A549 (cell line): ENCODE measurements around the gene TOX2. TPM values are rescaled to one million over a fixed set of nuclear protein-coding genes. Genes with fewer than 3 reads are reported as not detected.
A peak's percentile ranks its signal among the peaks of the same experiment; 100 is the strongest.

Source experiments
- ATAC-seq, 2 experiments: fragments of 200-7000 bp in 1 of 2; fragments of >200 bp in 1 of 2; cut with Nextera tagmentation in 1 of 2; cut with Tn5 transposase in 1 of 2; 3 replicates each; pipeline versions ENCODE4 v1.8.0 to v1.9.1; 2018 to 2020; ENCODE audit warnings: mild to moderate bottlenecking in 1 of 2, moderate library complexity in 1 of 2
- CTCF ChIA-PET: fragments of 300-600 bp; sonication (Branson Sonifier 250); formaldehyde crosslinking; extraction: SDS; loops from one replicate; lab custom pipeline; 2021; ENCODE audit warnings: antibody characterized with exemption, inconsistent platforms; lab: Yijun Ruan, JAX
- POLR2A ChIA-PET: fragments of 350-600 bp; formaldehyde crosslinking; extraction: SDS; loops from one replicate; lab custom pipeline; 2021; ENCODE audit warnings: antibody characterized with exemption, inconsistent platforms; lab: Yijun Ruan, JAX
- DNase-seq, 2 experiments: peaks; one replicate each; pipeline versions ENCODE4 v3.0.0 to v3.0.0-alpha.2; 2011 to 2016; ENCODE audit warnings: low read depth in 1 of 2, low spot score in 1 of 2
- FAIRE-seq: peaks from 2 replicates; lab custom pipeline; 2011; peaks lifted over from hg19 to GRCh38; lab: Jason Lieb, UNC
- H3K27ac ChIP-seq, 2 experiments: fragments of >200 bp; sonication (Bioruptor Twin); formaldehyde crosslinking; 3 replicates each; pipeline ENCODE4 v1.5.1; 2016 to 2017
- H3K4me1 ChIP-seq: fragments of >200 bp; sonication (Bioruptor Twin); formaldehyde crosslinking; 3 replicates; pipeline ENCODE4 v1.6.1; 2016
- H3K4me2 ChIP-seq: fragments of >200 bp; sonication (Bioruptor Twin); formaldehyde crosslinking; 3 replicates; pipeline ENCODE4 v1.6.1; 2016
- H3K4me3 ChIP-seq: fragments of >200 bp; sonication (Bioruptor Twin); formaldehyde crosslinking; 3 replicates; pipeline ENCODE4 v1.5.1; 2016
- H3K9me3 ChIP-seq: fragments of >200 bp; sonication (Bioruptor Twin); formaldehyde crosslinking; 3 replicates; pipeline ENCODE4 v1.6.1; 2016
- ATOH8 ChIP-seq: fragments of 250-450 bp; sonication (Bioruptor Pico); IDR thresholded peaks from 2 replicates; pipeline ENCODE4 v1.5.0; 2020; ENCODE audit warnings: low read depth, mild to moderate bottlenecking, moderate library complexity
- CEBPB ChIP-seq, 2 experiments: fragments of >200 bp in 1 of 2; sonication (Bioruptor Twin) in 1 of 2; formaldehyde crosslinking in 1 of 2; IDR thresholded peaks; 2 replicates each; pipeline ENCODE4 v1.6.1; 2012 to 2016
- E2F6 ChIP-seq: IDR thresholded peaks from 2 replicates; pipeline ENCODE4 v1.6.1; 2012; ENCODE audit warnings: low read depth, borderline replicate concordance
- EHMT2 ChIP-seq: fragments of 200-600 bp; sonication (generic); IDR thresholded peaks from 2 replicates; pipeline ENCODE4 v1.6.1; 2016; ENCODE audit warnings: antibody characterized with exemption, low read depth, mild to moderate bottlenecking, moderate library complexity
- ESRRA ChIP-seq: fragments of 150-350 bp; IDR thresholded peaks from 2 replicates; pipeline ENCODE4 v1.6.1; 2014; ENCODE audit warnings: mild to moderate bottlenecking, low read length, borderline replicate concordance
- GATA3 ChIP-seq: IDR thresholded peaks from 2 replicates; pipeline ENCODE4 v1.6.1; 2012; ENCODE audit warnings: borderline replicate concordance
- HOXA7 ChIP-seq: fragments of 250-450 bp; sonication (Bioruptor Pico); IDR thresholded peaks from 2 replicates; pipeline ENCODE4 v1.5.0; 2020; ENCODE audit warnings: mild to moderate bottlenecking, moderate library complexity
- JUN ChIP-seq, 2 experiments: fragments of >200 bp; sonication (Bioruptor Twin); formaldehyde crosslinking; IDR thresholded peaks; 2 replicates in 1 of 2; 3 replicates in 1 of 2; pipeline ENCODE4 v1.6.1; 2016 to 2017
- PHF8 ChIP-seq: fragments of 200-600 bp; sonication (generic); IDR thresholded peaks from 2 replicates; pipeline ENCODE4 v1.6.1; 2016; ENCODE audit warnings: low read depth, mild to moderate bottlenecking, antibody characterized with exemption, moderate library complexity, borderline replicate concordance
- RAD21 ChIP-seq, 2 experiments: fragments of >200 bp in 1 of 2; sonication (Bioruptor Twin) in 1 of 2; formaldehyde crosslinking in 1 of 2; IDR thresholded peaks in 1 of 2; conservative IDR thresholded peaks in 1 of 2; 2 replicates in 1 of 2; 3 replicates in 1 of 2; pipeline ENCODE4 v1.6.1; 2012 to 2018; ENCODE audit warnings: inconsistent platforms in 1 of 2
- REST ChIP-seq: fragments of 200-600 bp; sonication (generic); IDR thresholded peaks from 2 replicates; pipeline ENCODE4 v1.6.1; 2016; ENCODE audit warnings: antibody characterized with exemption, mild to moderate bottlenecking, moderate library complexity
- TP53 ChIP-seq: fragments of 250-450 bp; sonication (Bioruptor Pico); IDR thresholded peaks from 2 replicates; pipeline ENCODE4 v1.5.0; 2021; ENCODE audit warnings: mild to moderate bottlenecking, moderate library complexity
- ZNF302 ChIP-seq: fragments of 250-450 bp; sonication (Bioruptor Pico); IDR thresholded peaks from 2 replicates; pipeline ENCODE4 v1.9.0; 2021; ENCODE audit warnings: inconsistent platforms, mild to moderate bottlenecking, moderate library complexity
- WGBS: methylation state at CpG from one replicate; pipeline ENCODE4 v1.1.6; 2017; ENCODE audit errors: missing lambda C conversion rate; 5-methylcytosine and 5-hydroxymethylcytosine counted together
- polyA plus RNA-seq, 4 experiments: library from polyadenylated mRNA; depleted of rRNA in 3 of 4; stranded (reverse); fragments of >200 nt; fragmentation: RNase III in 1 of 4; extraction: RNeasy Plus Mini Kit Qiagen cat#74134 plus additional on column Dnase treatment in 1 of 4; gene quantifications; 2 replicates in 3 of 4; 3 replicates in 1 of 4; pipeline ENCODE4 v1.2.3, GENCODE V29; 2011 to 2017
- TF ChIP-seq, protein P1 (sequence below): IDR thresholded peaks from 2 replicates; pipeline ENCODE4 v1.6.1; 2012
- TF ChIP-seq, protein P2 (sequence below): fragments of 150-350 bp; IDR thresholded peaks from 2 replicates; pipeline ENCODE4 v1.6.1; 2014; ENCODE audit warnings: low read depth, mild to moderate bottlenecking, low read length
- TF ChIP-seq, protein P3 (sequence below): fragments of >200 bp; sonication (Bioruptor Twin); formaldehyde crosslinking; IDR thresholded peaks from 2 replicates; pipeline ENCODE4 v1.6.1; 2016

TOX2 gene
- polyA plus RNA-seq, 2 of the 4 experiments (the other 2 are of a cell fraction), result 2.5 to 5.3 TPM

GRCh38 chr20:43909720-43910119 is 4.9 kb upstream of the TOX2 start:
- WGBS, result 51% methylated on average over 5 of the region's 5 CpGs
- TF ChIP-seq, protein P1, sequence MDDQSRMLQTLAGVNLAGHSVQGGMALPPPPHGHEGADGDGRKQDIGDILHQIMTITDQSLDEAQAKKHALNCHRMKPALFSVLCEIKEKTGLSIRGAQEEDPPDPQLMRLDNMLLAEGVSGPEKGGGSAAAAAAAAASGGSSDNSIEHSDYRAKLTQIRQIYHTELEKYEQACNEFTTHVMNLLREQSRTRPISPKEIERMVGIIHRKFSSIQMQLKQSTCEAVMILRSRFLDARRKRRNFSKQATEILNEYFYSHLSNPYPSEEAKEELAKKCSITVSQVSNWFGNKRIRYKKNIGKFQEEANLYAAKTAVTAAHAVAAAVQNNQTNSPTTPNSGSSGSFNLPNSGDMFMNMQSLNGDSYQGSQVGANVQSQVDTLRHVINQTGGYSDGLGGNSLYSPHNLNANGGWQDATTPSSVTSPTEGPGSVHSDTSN, result no peak
- TF ChIP-seq REST, result no peak
- TF ChIP-seq HOXA7 (CRISPR knock-in tag), result no peak
- no peak for TF ChIP-seq ESRRA
- TF ChIP-seq E2F6, result no peak
- no peak for TF ChIP-seq TP53 (CRISPR knock-in tag)
- TF ChIP-seq GATA3, result no peak
- no peak for TF ChIP-seq ATOH8
- TF ChIP-seq, protein P2, sequence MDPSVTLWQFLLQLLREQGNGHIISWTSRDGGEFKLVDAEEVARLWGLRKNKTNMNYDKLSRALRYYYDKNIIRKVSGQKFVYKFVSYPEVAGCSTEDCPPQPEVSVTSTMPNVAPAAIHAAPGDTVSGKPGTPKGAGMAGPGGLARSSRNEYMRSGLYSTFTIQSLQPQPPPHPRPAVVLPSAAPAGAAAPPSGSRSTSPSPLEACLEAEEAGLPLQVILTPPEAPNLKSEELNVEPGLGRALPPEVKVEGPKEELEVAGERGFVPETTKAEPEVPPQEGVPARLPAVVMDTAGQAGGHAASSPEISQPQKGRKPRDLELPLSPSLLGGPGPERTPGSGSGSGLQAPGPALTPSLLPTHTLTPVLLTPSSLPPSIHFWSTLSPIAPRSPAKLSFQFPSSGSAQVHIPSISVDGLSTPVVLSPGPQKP, result no peak
- Histone ChIP-seq H3K4me2 (no peak overlapping the region), H3K27ac (no peak overlapping the region), H3K4me3 (no peak overlapping the region), H3K4me1 (0 out of 3 replicates have a peak, but pooled peaks cover 4% of the 10 kb centered on the region), H3K9me3 (peaks cover 29% of the 10 kb centered on the region)
- DNase-seq (no peak), ATAC-seq (no peak), FAIRE-seq (no peak)
- POLR2A ChIA-PET, result no interaction called here
- CTCF ChIA-PET, result interaction anchor here (1.3 kb wide), 1 partner anchor 171 kb away, joined by 4 read pairs; no protein-coding TSS in a partner anchor

GRCh38 chr20:43910564-43910963 is 4.1 kb upstream of the TOX2 start:
- 80% methylated on average over 4 of the region's 4 CpGs for WGBS
- H3K27ac ChIP-seq, result no peak overlapping the region
- peaks cover 29% of the 10 kb centered on the region for H3K9me3 ChIP-seq
- H3K4me2 ChIP-seq, result no peak overlapping the region
- TF ChIP-seq PHF8, result no peak
- no peak for TF ChIP-seq CEBPB (IDR thresholded peaks at IDR 0.05)
- no peak for TF ChIP-seq JUN (IDR thresholded peaks at IDR 0.05)
- no peak for TF ChIP-seq EHMT2
- no peak overlapping the region for H3K4me3 ChIP-seq
- no peak for DNase-seq
- POLR2A ChIA-PET, result interaction anchor here (0.6 kb wide), 1 partner anchor 21 kb away, joined by 3 read pairs; no protein-coding TSS in a partner anchor
- CTCF ChIA-PET, result interaction anchor here (1.0 to 1.4 kb wide), 4 partner anchors 29 to 219 kb away, joined by 3 to 5 read pairs (median 3); no protein-coding TSS in a partner anchor
- 0 out of 3 replicates have a peak, but pooled peaks cover 4% of the 10 kb centered on the region for H3K4me1 ChIP-seq
- no peak for ATAC-seq
- no peak for FAIRE-seq

GRCh38 chr20:43911066-43911465 is 3.6 kb upstream of the TOX2 start:
- Histone ChIP-seq H3K4me3 (no peak overlapping the region), H3K4me1 (peaks cover 4% of the 10 kb centered on the region; the same call in 1 of the 3 replicates), H3K27ac (no peak overlapping the region), H3K9me3 (peaks cover 29% of the 10 kb centered on the region), H3K4me2 (no peak overlapping the region)
- DNase-seq (peak in 1 of 2 experiments; percentile 37), ATAC-seq (no peak), FAIRE-seq (no peak)
- ChIA-PET POLR2A (no interaction called here), CTCF (interaction anchor here (0.6 to 1.4 kb wide), 6 partner anchors 11 to 219 kb away, joined by 3 to 5 read pairs (median 3); no protein-coding TSS in a partner anchor)
- 27% methylated on average over 2 of the region's 2 CpGs for WGBS
- TF ChIP-seq RAD21 (conservative IDR thresholded peaks at IDR 0.05 in 1 of 2, IDR thresholded peaks at IDR 0.05 in 1 of 2), result peak in 1 of 2 experiments; percentile 33; a peak in 1 of 5 replicates
- no peak for TF ChIP-seq ZNF302 (CRISPR knock-in tag)
- TF ChIP-seq, protein P3, sequence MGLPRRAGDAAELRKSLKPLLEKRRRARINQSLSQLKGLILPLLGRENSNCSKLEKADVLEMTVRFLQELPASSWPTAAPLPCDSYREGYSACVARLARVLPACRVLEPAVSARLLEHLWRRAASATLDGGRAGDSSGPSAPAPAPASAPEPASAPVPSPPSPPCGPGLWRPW, result no peak
